DOHH2 (cell line): Measurements from ENCODE around the gene TMTC2.

Experiments used
- H3F3A ChIP-seq: fragments of 200-600 bp; sonication (generic), shearing (Covaris generic); 2 replicates; pipeline ENCODE4 v1.6.0; 2016; ENCODE audit warnings: antibody characterized with exemption, mild to moderate bottlenecking; ENCODE audit not compliant: control insufficient read depth, insufficient read depth
- H3K27ac ChIP-seq: fragments of 200-600 bp; sonication (generic); 2 replicates; pipeline ENCODE4 v1.5.1; 2014; ENCODE audit warnings: low read depth, mild to moderate bottlenecking, low read length, moderate library complexity
- H3K27me3 ChIP-seq: fragments of 200-600 bp; sonication (generic); 2 replicates; pipeline ENCODE4 v1.6.1; 2014; ENCODE audit warnings: mild to moderate bottlenecking, low read length, mixed read lengths; ENCODE audit not compliant: control insufficient read depth
- H3K36me3 ChIP-seq: fragments of 200-600 bp; sonication (generic); 2 replicates; pipeline ENCODE4 v1.6.1; 2014; ENCODE audit warnings: mild to moderate bottlenecking, low read length, moderate library complexity, mixed read lengths; ENCODE audit not compliant: control insufficient read depth
- H3K4me1 ChIP-seq: fragments of 200-600 bp; sonication (generic); 2 replicates; pipeline ENCODE4 v1.6.1; 2014; ENCODE audit warnings: mild to moderate bottlenecking, low read length, mixed read lengths; ENCODE audit not compliant: control insufficient read depth
- H3K4me2 ChIP-seq: fragments of 200-600 bp; sonication (generic); 2 replicates; pipeline ENCODE4 v1.6.0; 2014; ENCODE audit warnings: mild to moderate bottlenecking, low read length, moderate library complexity
- H3K4me3 ChIP-seq: fragments of 200-600 bp; sonication (generic); 2 replicates; pipeline ENCODE4 v1.5.1; 2014; ENCODE audit warnings: mild to moderate bottlenecking, low read length, mixed read lengths
- H3K79me2 ChIP-seq: fragments of 200-600 bp; sonication (generic); 2 replicates; pipeline ENCODE4 v1.6.1; 2014; ENCODE audit warnings: mild to moderate bottlenecking, low read length, mixed read lengths; ENCODE audit not compliant: control insufficient read depth
- H3K9me2 ChIP-seq: fragments of 200-600 bp; sonication (generic); replicated peaks from 2 replicates; pipeline ENCODE4 v1.6.1; 2014; ENCODE audit warnings: mild to moderate bottlenecking, low read length, mixed read lengths; ENCODE audit not compliant: control insufficient read depth
- H3K9me3 ChIP-seq: fragments of 200-600 bp; sonication (generic); 2 replicates; pipeline ENCODE4 v1.6.1; 2014; ENCODE audit warnings: antibody characterized with exemption, low read length, mixed read lengths; ENCODE audit not compliant: control insufficient read depth, insufficient read depth
- H4K20me1 ChIP-seq: fragments of 200-600 bp; sonication (generic); 2 replicates; pipeline ENCODE4 v1.6.0; 2014; ENCODE audit warnings: low read depth, mild to moderate bottlenecking, antibody characterized with exemption, low read length, moderate library complexity; ENCODE audit not compliant: control insufficient read depth, insufficient read depth
- CTCF ChIP-seq: fragments of 200-600 bp; sonication (generic); IDR thresholded peaks from one replicate; pipeline ENCODE4 v1.5.1; 2014; ENCODE audit warnings: antibody characterized with exemption, mild to moderate bottlenecking, low read depth, low read length; ENCODE audit not compliant: poor library complexity, severe bottlenecking
- EZH2phosphoT487 ChIP-seq: fragments of 200-600 bp; sonication (generic); IDR thresholded peaks from 2 replicates; pipeline ENCODE4 v1.6.1; 2017; ENCODE audit warnings: borderline replicate concordance, mild to moderate bottlenecking, antibody characterized with exemption, low read length, moderate library complexity, mixed read lengths

The TMTC2 gene

GRCh38 chr12:83082690-83083276, 396.1 kb downstream of the TMTC2 start:
- no peak overlapping the region for H3K27ac ChIP-seq

GRCh38 chr12:83083616-83084015, 396.9 kb downstream of the TMTC2 start:
- TF ChIP-seq EZH2phosphoT487: no peak
- no peak for TF ChIP-seq CTCF
- no peaks in the 10 kb centered on the region for H3K4me1 ChIP-seq
- H3F3A ChIP-seq: no peaks in the 10 kb centered on the region
- H3K27me3 ChIP-seq: no peaks in the 10 kb centered on the region
- no peaks in the 10 kb centered on the region for H3K36me3 ChIP-seq
- H3K9me2 ChIP-seq: no peaks in the 10 kb centered on the region
- H3K9me3 ChIP-seq: no peaks in the 10 kb centered on the region
- H3K4me3 ChIP-seq: no peak overlapping the region
- H4K20me1 ChIP-seq: no peaks in the 10 kb centered on the region
- H3K4me2 ChIP-seq: no peak overlapping the region
- H3K79me2 ChIP-seq: no peaks in the 10 kb centered on the region
- H3K27ac ChIP-seq: no peak overlapping the region

More at GRCh38 chr12:83082690-83083276, 396.1 kb downstream of the TMTC2 start:
- no peaks in the 10 kb centered on the region for H4K20me1 ChIP-seq
- no peaks in the 10 kb centered on the region for H3F3A ChIP-seq
- TF ChIP-seq EZH2phosphoT487 (no peak), CTCF (no peak)
- no peaks in the 10 kb centered on the region for H3K4me1 ChIP-seq
- H3K36me3 ChIP-seq: no peaks in the 10 kb centered on the region
- no peak overlapping the region for H3K4me2 ChIP-seq
- no peaks in the 10 kb centered on the region for H3K27me3 ChIP-seq
- H3K4me3 ChIP-seq: no peak overlapping the region
- no peaks in the 10 kb centered on the region for H3K79me2 ChIP-seq
- H3K9me3 ChIP-seq: no peaks in the 10 kb centered on the region
- H3K9me2 ChIP-seq: no peaks in the 10 kb centered on the region

GRCh38 chr12:83084516-83085234, 398.0 kb downstream of the TMTC2 start:
- H4K20me1 ChIP-seq: no peaks in the 10 kb centered on the region
- no peaks in the 10 kb centered on the region for H3K9me2 ChIP-seq
- no peaks in the 10 kb centered on the region for H3K27me3 ChIP-seq

More at GRCh38 chr12:83084516-83085234, 398.0 kb downstream of the TMTC2 start:
- TF ChIP-seq CTCF (no peak), EZH2phosphoT487 (no peak)
- no peak overlapping the region for H3K4me2 ChIP-seq
- H3K4me1 ChIP-seq: no peaks in the 10 kb centered on the region
- no peaks in the 10 kb centered on the region for H3K36me3 ChIP-seq
- no peaks in the 10 kb centered on the region for H3K79me2 ChIP-seq
- H3K4me3 ChIP-seq: no peak overlapping the region
- no peak overlapping the region for H3K27ac ChIP-seq
- no peaks in the 10 kb centered on the region for H3F3A ChIP-seq
- H3K9me3 ChIP-seq: no peaks in the 10 kb centered on the region
